ENCODE measurements around the gene SLC66A2.

Gene SLC66A2

GRCh38 chr18:79935098-79935480 lies 16.4 kb downstream of the SLC66A2 start:
- Histone ChIP-seq H2AFZ (ENCODE audit: low read depth, low read length, severe bottlenecking) (no peak overlapping the region), H4K20me1 (ENCODE audit: low read depth, low read length) (no peaks in the 10 kb centered on the region), H3K9me2 (replicated peaks; ENCODE audit: insufficient read depth, low read length) (no peaks in the 10 kb centered on the region), H3K4me3 (ENCODE audit: insufficient read depth, low read length, poor library complexity, severe bottlenecking) (no peak overlapping the region), H3K4me2 (ENCODE audit: low read depth, low read length, poor library complexity, severe bottlenecking) (no peak overlapping the region), H3K27me3 (ENCODE audit: low read length) (no peaks in the 10 kb centered on the region), H3K36me3 (ENCODE audit: low read length) (peaks cover 35% of the 10 kb centered on the region), H3K9me3 (ENCODE audit: insufficient read depth, low read length) (peaks cover 29% of the 10 kb centered on the region; the same call in 1 of the 2 replicates), H3K9ac (ENCODE audit: low read length) (no peak overlapping the region), H3K27ac (ENCODE audit: low read depth, low read length) (no peak overlapping the region), H3K79me2 (ENCODE audit: insufficient read depth, low read length) (peaks cover 21% of the 10 kb centered on the region), H3F3A (ENCODE audit: insufficient read depth) (no peaks in the 10 kb centered on the region)
- no peak for TF ChIP-seq EZH2phosphoT487 (conservative IDR thresholded peaks at IDR 0.05; ENCODE audit: low read length)

- no peak overlapping the region for H3K27ac ChIP-seq (ENCODE audit: low read depth, low read length)
- H3K79me2 ChIP-seq (ENCODE audit: insufficient read depth, low read length), result peaks cover 21% of the 10 kb centered on the region
- peaks cover 41% of the 10 kb centered on the region for H3K36me3 ChIP-seq (ENCODE audit: low read length)
- H4K20me1 ChIP-seq (ENCODE audit: low read depth, low read length), result no peaks in the 10 kb centered on the region
- H2AFZ ChIP-seq (ENCODE audit: low read depth, low read length, severe bottlenecking), result no peak overlapping the region
- H3K9me3 ChIP-seq (ENCODE audit: insufficient read depth, low read length), result peaks cover 35% of the 10 kb centered on the region; the same call in 1 of the 2 replicates
- no peaks in the 10 kb centered on the region for H3F3A ChIP-seq (ENCODE audit: insufficient read depth)
- no peak overlapping the region for H3K4me2 ChIP-seq (ENCODE audit: low read depth, low read length, poor library complexity, severe bottlenecking)
- H3K27me3 ChIP-seq (ENCODE audit: low read length), result no peaks in the 10 kb centered on the region
- H3K4me3 ChIP-seq (ENCODE audit: insufficient read depth, low read length, poor library complexity, severe bottlenecking), result no peak overlapping the region
- no peak for TF ChIP-seq EZH2phosphoT487 (conservative IDR thresholded peaks at IDR 0.05; ENCODE audit: low read length)
- TF ChIP-seq CTCF (IDR thresholded peaks at IDR 0.05; ENCODE audit: insufficient read depth, low read length, poor library complexity, severe bottlenecking), result no peak
- no peak overlapping the region for H3K9ac ChIP-seq (ENCODE audit: low read length)
- H3K9me2 ChIP-seq (replicated peaks; ENCODE audit: insufficient read depth, low read length), result no peaks in the 10 kb centered on the region
Measured at GRCh38 chr18:79934311-79935097, 16.9 kb downstream of the SLC66A2 start.

GRCh38 chr18:79933765-79934164 lies 17.7 kb downstream of the SLC66A2 start:
- Histone ChIP-seq H3K9me2 (replicated peaks; ENCODE audit: insufficient read depth, low read length) (no peaks in the 10 kb centered on the region), H2AFZ (ENCODE audit: low read depth, low read length, severe bottlenecking) (no peak overlapping the region), H3K4me2 (ENCODE audit: low read depth, low read length, poor library complexity, severe bottlenecking) (no peak overlapping the region), H3K36me3 (ENCODE audit: low read length) (peaks cover 48% of the 10 kb centered on the region), H3K27ac (ENCODE audit: low read depth, low read length) (no peak overlapping the region), H3F3A (ENCODE audit: insufficient read depth) (no peaks in the 10 kb centered on the region), H3K79me2 (ENCODE audit: insufficient read depth, low read length) (peaks cover 21% of the 10 kb centered on the region), H4K20me1 (ENCODE audit: low read depth, low read length) (no peaks in the 10 kb centered on the region), H3K27me3 (ENCODE audit: low read length) (no peaks in the 10 kb centered on the region), H3K4me3 (ENCODE audit: insufficient read depth, low read length, poor library complexity, severe bottlenecking) (no peak overlapping the region), H3K9me3 (ENCODE audit: insufficient read depth, low read length) (peaks cover 41% of the 10 kb centered on the region; the same call in 1 of the 2 replicates), H3K9ac (ENCODE audit: low read length) (no peak overlapping the region)
- TF ChIP-seq EZH2phosphoT487 (conservative IDR thresholded peaks at IDR 0.05; ENCODE audit: low read length) (no peak), CTCF (IDR thresholded peaks at IDR 0.05; ENCODE audit: insufficient read depth, low read length, poor library complexity, severe bottlenecking) (no peak)

GRCh38 chr18:79932907-79933306 lies 18.5 kb downstream of the SLC66A2 start:
- no peak for TF ChIP-seq EZH2phosphoT487 (conservative IDR thresholded peaks at IDR 0.05; ENCODE audit: low read length)
- no peak for TF ChIP-seq CTCF (IDR thresholded peaks at IDR 0.05; ENCODE audit: insufficient read depth, low read length, poor library complexity, severe bottlenecking)
- Histone ChIP-seq H3K79me2 (ENCODE audit: insufficient read depth, low read length) (peaks cover 21% of the 10 kb centered on the region), H3K9ac (ENCODE audit: low read length) (no peak overlapping the region), H4K20me1 (ENCODE audit: low read depth, low read length) (no peaks in the 10 kb centered on the region), H3F3A (ENCODE audit: insufficient read depth) (no peaks in the 10 kb centered on the region), H3K27ac (ENCODE audit: low read depth, low read length) (no peak overlapping the region), H3K9me2 (replicated peaks; ENCODE audit: insufficient read depth, low read length) (no peaks in the 10 kb centered on the region), H3K9me3 (ENCODE audit: insufficient read depth, low read length) (peaks cover 42% of the 10 kb centered on the region; the same call in 1 of the 2 replicates), H3K27me3 (ENCODE audit: low read length) (no peaks in the 10 kb centered on the region), H3K36me3 (ENCODE audit: low read length) (peaks cover 48% of the 10 kb centered on the region), H2AFZ (ENCODE audit: low read depth, low read length, severe bottlenecking) (no peak overlapping the region), H3K4me2 (ENCODE audit: low read depth, low read length, poor library complexity, severe bottlenecking) (no peak overlapping the region), H3K4me3 (ENCODE audit: insufficient read depth, low read length, poor library complexity, severe bottlenecking) (no peak overlapping the region)

All from SU-DHL-6 (cell line).